G401.6 (cell line): ENCODE results near the gene ZNF205.
"Not testable (repeated sequence)": the region's sequence is repeated elsewhere in the genome, so short reads cannot be mapped to it uniquely, and the experiment has no call there.

Source experiments
- FAIRE-seq: peaks from 2 replicates; lab custom pipeline; 2012; peaks lifted over from hg19 to GRCh38; lab: Jason Lieb, UNC

Gene ZNF205

GRCh38 chr16:3134338-3135125 is 22.1 kb downstream of the ZNF205 start, which contains the start of gene ZNF213:
TSS of gene ZNF213 (plus strand) at chr16:3135029. CDS start at chr16:3137281, 2,252 bp downstream.
- FAIRE-seq = peak; percentile 97

DNA sequence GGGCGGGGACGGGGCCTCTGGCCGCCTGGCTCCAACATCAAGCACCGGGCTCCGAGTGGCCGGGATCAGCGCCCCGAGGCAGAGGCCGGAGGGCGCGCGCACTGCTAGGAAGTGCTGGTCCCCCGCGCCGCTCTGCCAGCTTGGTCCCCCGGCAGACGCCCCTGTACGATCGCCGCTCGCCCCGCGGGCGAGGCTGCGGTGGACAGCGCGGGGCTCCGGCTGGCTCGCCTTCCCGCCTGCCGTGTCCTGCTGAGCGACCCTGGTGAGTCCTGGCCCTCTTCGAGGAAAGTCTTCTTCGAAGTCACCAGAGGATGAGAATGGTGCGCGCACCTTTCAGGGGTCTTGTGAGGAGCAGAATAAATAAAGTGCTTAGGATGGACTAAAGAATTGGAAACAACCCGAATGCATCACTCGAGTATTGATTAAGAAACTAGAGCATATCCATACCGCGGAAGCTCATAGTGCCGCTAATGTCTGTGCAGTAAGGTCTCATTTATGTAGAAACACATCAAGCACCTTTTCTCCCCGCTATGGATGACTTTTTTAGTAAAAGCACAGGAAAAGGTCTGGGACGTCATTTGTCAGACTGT is 22.8 kb downstream of the ZNF205 start:
- FAIRE-seq = no peak

DNA sequence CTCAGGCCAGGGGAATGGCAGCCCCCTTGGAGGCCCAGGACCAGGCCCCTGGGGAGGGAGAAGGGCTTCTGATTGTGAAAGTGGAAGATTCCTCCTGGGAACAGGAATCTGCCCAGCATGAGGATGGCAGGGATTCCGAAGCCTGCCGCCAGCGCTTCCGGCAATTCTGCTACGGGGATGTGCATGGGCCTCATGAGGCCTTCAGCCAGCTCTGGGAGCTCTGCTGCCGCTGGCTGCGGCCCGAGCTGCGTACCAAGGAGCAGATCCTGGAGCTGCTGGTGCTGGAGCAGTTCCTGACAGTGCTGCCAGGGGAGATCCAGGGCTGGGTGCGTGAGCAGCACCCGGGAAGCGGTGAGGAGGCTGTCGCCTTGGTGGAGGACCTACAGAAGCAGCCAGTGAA is 24.9 kb downstream of the ZNF205 start:
- FAIRE-seq = no peak

- FAIRE-seq = no peak
Observed at GRCh38 chr16:3138342-3138741, 26.0 kb downstream of the ZNF205 start.

- no peak for FAIRE-seq
Observed at GRCh38 chr16:3138823-3139426, 26.5 kb downstream of the ZNF205 start.

DNA sequence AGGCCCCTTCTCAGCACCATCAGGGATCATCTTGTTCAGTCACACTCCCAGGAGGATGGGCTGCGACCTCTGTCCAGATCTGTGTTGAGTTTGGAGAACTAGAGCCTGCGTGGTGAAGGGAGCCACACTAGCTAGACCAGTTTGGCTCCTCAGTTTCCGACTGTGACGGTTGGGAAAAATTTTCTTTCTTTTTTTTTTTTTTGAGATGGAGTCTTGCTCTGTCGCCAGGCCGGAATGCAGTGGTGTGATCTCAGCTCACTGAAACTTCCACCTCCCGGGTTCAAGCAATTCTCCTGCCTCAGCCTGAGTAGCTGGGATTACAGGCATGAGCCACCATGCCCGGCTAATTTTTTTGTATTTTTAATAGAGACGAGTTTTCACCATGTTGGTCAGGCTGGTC is 27.2 kb downstream of the ZNF205 start:
- FAIRE-seq = not testable (repeated sequence)

DNA sequence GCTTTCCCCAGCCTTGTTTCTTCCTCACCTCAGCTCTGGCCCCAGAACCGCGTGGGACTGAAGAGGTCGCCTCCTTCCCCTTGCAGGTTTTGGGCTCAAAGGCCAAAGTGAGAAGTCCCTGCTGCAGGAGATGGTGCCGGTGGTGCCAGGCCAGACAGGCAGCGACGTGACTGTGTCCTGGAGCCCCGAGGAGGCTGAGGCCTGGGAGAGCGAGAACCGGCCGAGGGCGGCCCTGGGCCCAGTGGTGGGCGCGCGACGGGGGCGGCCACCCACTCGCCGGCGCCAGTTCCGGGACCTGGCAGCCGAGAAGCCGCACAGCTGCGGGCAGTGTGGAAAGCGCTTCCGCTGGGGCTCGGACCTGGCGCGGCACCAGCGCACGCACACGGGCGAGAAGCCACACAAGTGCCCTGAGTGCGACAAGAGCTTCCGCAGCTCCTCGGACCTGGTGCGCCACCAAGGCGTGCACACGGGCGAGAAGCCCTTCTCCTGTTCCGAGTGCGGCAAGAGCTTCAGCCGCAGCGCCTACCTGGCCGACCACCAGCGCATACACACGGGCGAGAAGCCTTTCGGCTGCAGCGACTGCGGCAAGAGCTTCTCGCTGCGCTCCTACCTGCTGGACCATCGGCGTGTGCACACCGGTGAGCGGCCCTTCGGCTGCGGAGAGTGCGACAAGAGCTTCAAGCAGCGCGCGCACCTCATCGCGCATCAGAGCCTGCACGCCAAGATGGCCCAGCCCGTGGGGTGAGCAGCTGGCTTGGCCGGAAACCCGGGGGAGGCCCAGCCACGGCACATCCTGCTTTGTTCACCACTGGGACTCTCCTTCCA is 28.4 kb downstream of the ZNF205 start:
- FAIRE-seq = no peak

DNA sequence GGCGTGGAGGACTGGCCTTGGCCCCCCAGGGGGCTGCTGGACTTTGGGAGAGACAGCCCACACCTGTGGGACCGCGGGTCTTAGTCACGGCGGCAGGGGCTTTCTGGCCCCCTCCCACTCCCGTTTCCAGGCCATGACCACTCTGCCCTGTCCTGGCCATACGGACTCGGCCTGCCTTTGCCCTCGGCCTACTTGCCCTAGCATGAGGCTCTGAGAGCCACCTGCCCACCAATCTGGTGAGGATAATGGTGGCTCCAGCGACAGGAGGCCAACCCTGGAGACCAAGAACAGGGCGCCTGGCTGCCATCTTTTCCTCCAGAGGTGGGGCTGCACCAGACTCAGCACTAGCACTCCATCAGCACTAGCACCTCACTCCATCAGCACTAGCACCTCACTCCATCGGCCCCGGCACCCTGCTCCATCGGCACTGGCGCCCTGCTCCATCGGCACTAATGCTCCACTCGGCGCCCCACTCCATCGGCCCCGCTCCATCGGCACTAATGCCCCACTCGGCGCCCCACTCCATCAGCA is 29.5 kb downstream of the ZNF205 start:
- FAIRE-seq = no peak

GRCh38 chr16:3142327-3142726 is 29.9 kb downstream of the ZNF205 start:
- no peak for FAIRE-seq

GRCh38 chr16:3142770-3143169 is 30.4 kb downstream of the ZNF205 start:
- no peak for FAIRE-seq

- no peak for FAIRE-seq
Observed at GRCh38 chr16:3143189-3143588, 30.8 kb downstream of the ZNF205 start.

- no peak for FAIRE-seq
Observed at GRCh38 chr16:3143598-3144320, 31.4 kb downstream of the ZNF205 start.

GRCh38 chr16:3144321-3144983 is 32.1 kb downstream of the ZNF205 start:
- no peak for FAIRE-seq

DNA sequence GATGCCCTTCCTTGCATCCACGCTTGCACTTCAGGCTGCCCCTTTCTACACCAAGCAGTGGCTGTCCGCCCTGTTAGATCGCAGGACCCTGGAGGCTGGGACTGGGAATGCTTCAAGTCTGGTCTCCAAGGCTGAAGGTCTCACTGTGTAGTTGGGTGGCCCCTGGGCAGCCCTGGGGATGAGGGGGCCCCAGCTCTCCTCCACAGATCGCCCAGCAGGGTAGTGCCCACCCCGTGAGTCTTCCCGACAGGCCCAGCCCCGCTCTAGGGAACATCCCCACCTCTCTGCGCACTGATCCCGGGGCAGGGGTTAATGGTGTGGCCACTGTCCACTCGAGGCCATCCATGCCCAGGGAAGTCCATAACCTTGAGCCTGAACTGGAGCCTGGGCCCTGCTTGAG is 32.8 kb downstream of the ZNF205 start:
- FAIRE-seq = no peak

DNA sequence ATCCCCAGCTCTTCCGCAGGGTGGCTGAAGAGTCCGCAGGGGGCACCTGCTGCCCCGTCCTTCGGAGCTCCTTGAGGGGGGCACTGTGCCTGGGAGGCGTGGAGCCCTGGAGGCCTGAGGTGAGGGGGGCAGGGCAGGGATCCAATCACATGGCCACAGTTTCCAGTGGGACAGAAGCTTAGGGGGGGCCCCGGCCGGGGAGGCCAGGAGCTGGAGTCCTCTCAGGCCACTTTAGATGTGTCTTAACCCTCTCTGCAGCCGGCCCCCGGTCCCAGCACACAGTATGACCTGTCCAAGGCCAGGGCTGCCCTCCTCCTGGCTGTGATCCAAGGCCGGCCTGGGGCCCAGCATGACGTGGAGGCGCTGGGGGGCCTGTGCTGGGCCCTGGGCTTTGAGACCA is 33.3 kb downstream of the ZNF205 start:
- FAIRE-seq = no peak

DNA sequence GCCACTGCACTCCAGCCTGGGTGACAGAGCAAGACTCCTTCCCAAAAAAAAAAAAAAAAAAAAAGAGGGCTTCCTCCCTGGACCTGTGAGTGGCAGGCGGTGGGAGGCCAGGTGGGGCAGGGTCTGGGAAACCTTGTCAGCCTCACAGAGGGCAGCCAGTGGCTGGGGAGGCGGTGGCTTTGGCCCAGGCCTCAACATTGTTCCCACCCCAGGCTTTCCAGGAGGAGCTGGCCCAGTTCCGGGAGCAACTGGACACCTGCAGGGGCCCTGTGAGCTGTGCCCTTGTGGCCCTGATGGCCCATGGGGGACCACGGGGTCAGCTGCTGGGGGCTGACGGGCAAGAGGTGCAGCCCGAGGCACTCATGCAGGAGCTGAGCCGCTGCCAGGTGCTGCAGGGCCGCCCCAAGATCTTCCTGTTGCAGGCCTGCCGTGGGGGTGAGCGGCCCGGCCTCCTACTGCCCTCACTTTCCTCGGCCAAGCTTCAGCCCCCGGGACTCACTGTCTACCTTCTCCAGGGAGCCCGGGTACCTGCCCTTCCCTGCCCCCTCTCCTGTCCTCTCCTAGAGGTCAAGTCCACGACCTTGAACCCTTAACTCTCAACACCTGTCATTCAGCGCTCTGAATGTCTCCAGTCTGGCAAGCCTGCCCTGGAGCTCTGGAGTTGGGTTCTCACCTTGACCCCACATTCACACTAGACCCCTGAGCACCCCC is 34.8 kb downstream of the ZNF205 start:
- FAIRE-seq = no peak

- no peak for FAIRE-seq
Observed at GRCh38 chr16:3147757-3148104, 35.3 kb downstream of the ZNF205 start.

DNA sequence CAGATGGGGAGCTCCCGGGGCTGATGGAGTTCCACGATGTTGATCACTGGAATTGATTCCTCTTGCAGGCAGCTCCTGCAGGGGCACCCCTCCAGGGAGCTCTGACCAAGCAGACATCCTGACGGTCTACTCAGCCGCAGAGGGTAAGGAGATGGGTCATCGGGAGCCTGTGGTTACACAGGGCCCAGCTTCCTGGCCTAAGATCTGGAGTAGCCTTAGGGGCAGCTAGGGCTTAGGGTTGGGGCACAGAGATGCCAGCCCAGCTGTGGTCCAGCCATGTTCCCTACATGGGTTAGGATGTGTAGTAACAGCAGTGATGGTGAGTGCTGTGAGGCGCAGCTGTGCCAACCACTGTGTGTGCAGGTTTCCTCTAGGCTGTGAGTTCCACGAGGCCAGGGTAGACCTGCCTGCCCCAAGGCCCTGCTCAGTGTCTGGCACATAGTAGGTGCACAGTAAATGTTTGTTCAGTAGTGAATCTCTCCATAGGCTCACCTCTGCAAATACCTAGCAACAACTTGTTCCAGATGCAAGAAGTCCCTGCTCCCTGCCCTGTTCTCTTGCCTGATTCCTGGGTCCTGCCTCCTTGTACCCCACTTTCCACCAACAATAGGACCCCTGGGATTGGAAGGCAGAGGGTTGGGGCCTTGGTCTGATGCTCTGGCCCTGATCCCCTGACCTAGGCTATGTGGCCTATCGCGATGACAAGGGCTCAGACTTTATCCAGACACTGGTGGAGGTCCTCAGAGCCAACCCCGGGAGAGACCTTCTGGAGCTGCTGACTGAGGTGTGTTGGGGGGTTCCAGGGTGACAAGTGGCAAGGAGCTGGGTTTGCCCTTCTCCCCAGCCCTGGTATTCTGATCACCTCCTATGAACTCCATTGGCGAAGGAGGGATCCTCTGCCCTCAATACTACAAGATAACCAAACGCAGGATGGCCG is 36.1 kb downstream of the ZNF205 start:
- no peak for FAIRE-seq

DNA sequence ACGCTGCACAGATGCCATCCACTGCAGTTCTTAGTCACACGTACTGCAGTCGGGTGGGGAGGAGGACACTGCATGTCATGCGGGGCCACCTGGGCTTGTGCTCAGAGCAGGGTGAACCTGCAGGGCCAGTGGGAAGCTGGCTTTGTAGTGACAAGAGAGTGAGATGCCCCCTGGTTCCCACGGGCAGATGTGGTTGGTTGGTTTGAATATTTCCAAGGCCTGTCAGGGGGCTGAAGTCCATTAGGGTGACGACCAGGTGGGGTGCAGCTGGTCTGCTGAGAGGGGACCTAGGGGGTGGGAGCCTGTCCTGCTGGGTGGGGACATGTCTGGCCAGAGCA is 36.8 kb downstream of the ZNF205 start:
- no peak for FAIRE-seq
